Adipose tissue (tissue), 3 donors: Measurements from ENCODE around the gene KDM6A. TPM values are rescaled to one million over a fixed set of nuclear protein-coding genes. Genes with fewer than 3 reads are reported as not detected.
"Not testable (repeated sequence)": the region's sequence is repeated elsewhere in the genome, so short reads cannot be mapped to it uniquely, and the experiment has no call there.

Experiments
- H3K27ac ChIP-seq: one replicate; pipeline ENCODE4 v1.5.1; 2013; ENCODE audit warnings: low read depth, low read length
- WGBS, 3 donors: extraction: QIAGEN DNeasy Blood & Tissue Kit; methylation state at CpG; one replicate each; pipeline ENCODE4 v1.1.7; 2013; 5-methylcytosine and 5-hydroxymethylcytosine counted together
- polyA plus RNA-seq, 3 donors: library from polyadenylated mRNA; stranded (reverse); fragments of 200-250 nt; gene quantifications; one replicate each; pipeline ENCODE4 v1.2.3, GENCODE V29; 2013
- donor health status: healthy with polysubstance abuse.
- donor health status: Bipolar disorder and iron deficiency.
- donor health status: healthy.

Gene KDM6A
- polyA plus RNA-seq, 3 donors: 3.9 to 12.3 (median 6.4) TPM

DNA sequence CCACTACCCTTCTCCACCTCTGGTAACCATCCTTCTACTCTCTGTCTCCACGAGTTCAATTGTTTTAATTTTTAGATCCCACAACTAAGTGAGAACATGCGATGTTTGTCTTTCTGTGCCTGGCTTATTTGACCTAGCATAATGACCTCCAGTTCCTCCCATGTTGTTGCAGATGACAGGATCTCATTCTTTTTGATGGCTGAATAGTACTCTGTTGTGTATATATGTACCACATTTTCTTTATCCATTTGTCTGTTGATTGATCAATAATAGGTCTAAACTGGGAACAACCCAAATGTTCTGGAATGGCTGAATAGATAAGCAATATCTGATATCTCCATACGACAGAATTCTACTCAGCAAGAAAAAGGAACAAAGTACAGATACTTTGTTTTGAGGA is 260.5 kb downstream of the KDM6A start:
- H3K27ac ChIP-seq: no peak overlapping the region
- 82 to 93% (median 85%) methylated on average over 3 of the region's 3 CpGs for WGBS, 3 donors

GRCh38 chrX:45134315-45134731 is 261.3 kb downstream of the KDM6A start:
- 64 to 73% (median 66%) methylated on average over 7 of the region's 7 CpGs for WGBS, 3 donors
- H3K27ac ChIP-seq: no peak overlapping the region

DNA sequence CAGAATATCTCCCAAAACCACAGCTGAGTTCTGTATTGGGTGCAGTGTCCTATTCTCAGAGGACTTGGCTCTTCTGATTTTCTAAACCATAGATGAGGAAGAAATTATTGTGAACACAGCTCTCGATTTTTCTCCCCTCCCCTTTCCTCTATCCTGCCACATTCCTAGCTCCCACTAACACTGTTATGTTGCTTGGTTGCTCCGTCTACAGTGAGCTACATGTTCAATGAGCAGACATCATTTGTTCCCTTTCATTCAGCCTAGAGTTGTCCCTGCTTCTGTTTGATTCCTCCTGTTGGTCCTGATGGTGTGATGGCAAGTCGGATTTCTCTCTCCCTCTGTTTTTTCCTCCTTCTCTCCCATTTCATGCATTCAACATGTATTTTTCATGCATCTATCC is 261.8 kb downstream of the KDM6A start:
- no peak overlapping the region for H3K27ac ChIP-seq
- WGBS, 3 donors: 65 to 72% (median 69%) methylated on average over 3 of the region's 3 CpGs

DNA sequence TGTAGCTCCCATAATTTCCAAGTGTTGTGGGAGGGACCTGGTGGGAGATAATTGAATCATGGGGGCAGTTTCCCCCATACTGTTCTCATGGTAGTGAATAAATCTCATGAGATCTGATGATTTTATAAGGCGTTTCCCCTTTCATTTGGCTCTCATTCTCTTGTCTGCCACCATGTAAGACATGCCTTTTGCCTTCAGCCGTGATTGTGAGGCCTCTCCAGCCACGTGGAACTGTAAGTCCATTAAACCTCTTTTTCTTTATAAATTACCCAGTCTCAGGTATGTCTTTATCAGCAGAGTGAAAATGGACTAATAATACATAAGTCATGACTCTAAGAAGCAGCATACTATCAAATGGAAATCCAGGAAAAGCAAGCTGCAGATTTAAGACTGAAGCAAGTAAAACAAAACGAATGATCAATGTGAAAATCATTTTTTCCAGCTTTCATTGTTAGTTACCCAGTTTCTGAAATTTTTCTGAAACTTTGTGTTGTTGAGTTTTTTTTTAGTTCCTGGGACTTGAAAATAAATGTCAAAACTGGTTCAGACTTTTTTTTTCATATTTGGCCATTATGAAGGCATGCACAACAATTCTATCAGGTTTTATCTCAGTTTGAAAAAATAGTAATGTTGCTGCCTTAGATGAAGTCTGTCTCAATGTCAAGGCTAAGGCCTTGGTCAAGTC is 262.5 kb downstream of the KDM6A start:
- H3K27ac ChIP-seq: not testable (repeated sequence)
- WGBS, 3 donors: 80 to 94% (median 89%) methylated on average over 4 of the region's 4 CpGs

DNA sequence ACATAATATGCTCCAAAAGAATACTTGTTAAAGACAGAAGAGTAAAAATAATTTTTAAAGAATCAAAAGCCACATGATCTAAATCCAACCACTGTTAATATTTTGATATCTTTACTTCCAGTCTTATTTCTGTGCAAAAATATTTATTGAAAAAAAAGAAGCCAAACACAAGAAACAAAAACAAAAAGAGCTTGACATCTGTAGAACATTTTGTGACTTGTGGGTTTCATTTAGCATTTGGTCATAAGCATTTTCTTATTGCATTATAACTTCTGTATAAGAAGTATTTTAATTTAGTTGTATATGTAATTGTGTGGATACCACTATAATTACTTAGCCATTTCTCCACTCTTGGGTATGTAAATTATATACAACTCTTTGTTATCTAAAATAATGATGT is 264.5 kb downstream of the KDM6A start:
- H3K27ac ChIP-seq: no peak overlapping the region

DNA sequence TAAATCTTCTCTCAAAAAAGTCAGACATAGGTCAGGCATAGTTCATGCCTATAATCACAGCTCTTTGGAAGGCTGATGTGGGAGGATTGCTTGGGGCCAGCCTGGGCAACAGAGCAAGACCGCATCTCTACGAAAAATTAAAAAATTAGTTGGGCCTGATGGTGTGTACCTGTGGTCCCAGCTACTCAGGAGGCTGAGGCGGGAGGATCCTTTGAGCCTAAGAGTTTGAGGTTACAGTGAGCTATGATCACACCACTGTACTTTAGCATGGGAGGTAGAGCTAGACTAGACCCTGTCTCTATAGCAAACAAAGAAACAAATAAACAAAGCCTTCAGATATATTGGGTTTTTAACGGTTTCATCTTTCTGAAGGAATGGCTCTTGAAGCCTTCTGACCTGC is 265.5 kb downstream of the KDM6A start:
- no peak overlapping the region for H3K27ac ChIP-seq
- 90 to 95% (median 90%) methylated on average over 4 of the region's 4 CpGs for WGBS, 3 donors

GRCh38 chrX:45140812-45141211 is 267.8 kb downstream of the KDM6A start:
- no peak overlapping the region for H3K27ac ChIP-seq
- 79 to 92% (median 87%) methylated on average over 4 of the region's 4 CpGs for whole genome bisulfite sequencing, 3 donors

DNA sequence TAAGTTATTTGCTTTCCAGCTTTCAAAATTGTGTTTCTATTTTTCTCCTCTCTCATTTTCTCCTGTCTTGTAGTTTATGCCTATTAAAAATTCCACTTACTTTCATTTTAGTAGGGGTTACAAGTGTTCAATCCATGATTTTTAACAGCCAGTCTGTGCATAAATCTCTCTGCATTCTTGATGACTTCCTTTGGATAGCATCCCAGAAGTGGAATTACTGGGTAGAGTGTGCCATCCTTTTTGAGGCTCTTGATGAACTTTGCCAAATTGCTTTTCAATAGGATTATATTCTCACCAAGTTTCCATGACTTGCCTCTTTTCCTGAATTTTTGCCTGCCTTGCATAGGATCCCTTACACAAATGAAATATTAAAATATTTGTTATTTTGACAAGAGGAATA is 269.2 kb downstream of the KDM6A start:
- H3K27ac ChIP-seq: no peak overlapping the region

DNA sequence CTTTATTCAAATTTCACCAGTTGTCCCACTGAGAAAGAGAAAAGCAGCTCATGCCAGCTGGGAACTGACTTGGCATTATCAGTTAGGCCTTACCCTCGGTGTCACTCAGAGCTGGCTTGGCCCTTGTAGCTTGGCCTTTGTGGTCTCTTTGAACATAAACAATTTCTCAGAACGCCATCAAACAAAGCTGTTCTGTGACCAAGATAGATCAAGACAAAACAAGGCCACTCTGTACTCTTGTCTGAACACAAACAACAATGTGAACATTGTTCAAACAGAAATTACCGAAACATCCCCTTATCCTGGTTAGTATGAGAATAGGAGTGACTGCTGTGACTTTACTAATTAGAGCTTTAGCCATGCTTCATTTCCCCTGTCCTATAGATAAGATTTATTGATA is 270.5 kb downstream of the KDM6A start:
- H3K27ac ChIP-seq: no peak overlapping the region
- 36 to 93% (median 89%) methylated on average over 3 of the region's 3 CpGs for WGBS, 3 donors

- 77 to 90% (median 89%) methylated on average over 11 of the region's 11 CpGs for WGBS, 3 donors
- H3K27ac ChIP-seq: no peak overlapping the region
Measured at GRCh38 chrX:45145492-45146215, 272.7 kb downstream of the KDM6A start.

GRCh38 chrX:45150821-45151220 is 277.8 kb downstream of the KDM6A start:
- H3K27ac ChIP-seq: no peak overlapping the region
- 88 to 93% (median 92%) methylated on average over 8 to 9 of the region's 9 CpGs for whole genome bisulfite sequencing, 3 donors

DNA sequence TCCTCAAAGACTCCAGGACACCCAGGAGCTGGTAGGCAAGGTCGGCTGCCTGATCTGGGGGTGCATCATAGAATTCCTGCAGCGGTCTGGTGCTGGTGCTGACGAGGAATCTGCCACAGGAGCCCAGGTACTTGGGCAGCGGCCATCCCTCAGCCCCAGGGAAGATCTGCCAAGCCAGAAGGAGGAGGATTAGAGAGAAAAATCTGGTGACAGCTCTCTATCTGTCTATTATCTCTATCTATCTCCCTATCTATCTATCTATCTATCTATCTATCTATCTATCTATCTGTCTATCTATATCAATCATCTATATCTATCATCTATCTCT is 281.0 kb downstream of the KDM6A start:
- H3K27ac ChIP-seq: no peak overlapping the region
- WGBS, 3 donors: 80 to 88% (median 80%) methylated on average over 3 to 4 of the region's 4 CpGs

- H3K27ac ChIP-seq: no peak overlapping the region
Measured at GRCh38 chrX:45154462-45154861, 281.5 kb downstream of the KDM6A start.

- no peak overlapping the region for H3K27ac ChIP-seq
- WGBS, 3 donors: 76 to 91% (median 89%) methylated on average over 11 to 22 of the region's 22 CpGs
Measured at GRCh38 chrX:45157647-45158046, 284.7 kb downstream of the KDM6A start.

Other genes starting within 250 kb of the KDM6A start
- gene DUSP21, start 29.2 kb upstream of the KDM6A start, polyA plus RNA-seq: not detected